OCI-LY1 (cell line): ENCODE data around the gene PPP1R3E.

Experiments
- H2AFZ ChIP-seq: fragments of 200-600 bp; sonication (generic), shearing (Covaris generic); 2 replicates; pipeline ENCODE4 v1.6.0; 2014; ENCODE audit warnings: antibody characterized with exemption, mild to moderate bottlenecking, low read length
- H3F3A ChIP-seq: fragments of 200-600 bp; sonication (generic), shearing (Covaris generic); 2 replicates; pipeline ENCODE4 v1.6.0; 2014; ENCODE audit warnings: mild to moderate bottlenecking, antibody characterized with exemption, low read length, moderate library complexity; ENCODE audit not compliant: insufficient read depth
- H3K27ac ChIP-seq: fragments of 200-600 bp; sonication (generic); 2 replicates; pipeline ENCODE4 v1.5.1; 2014; ENCODE audit warnings: low read length, mixed run types, mild to moderate bottlenecking, low read depth; ENCODE audit not compliant: poor library complexity, severe bottlenecking
- H3K27me3 ChIP-seq: fragments of 200-600 bp; sonication (generic); 2 replicates; pipeline ENCODE4 v1.6.0; 2014; ENCODE audit warnings: antibody characterized with exemption, mild to moderate bottlenecking, low read length, moderate library complexity; ENCODE audit not compliant: insufficient read depth
- H3K36me3 ChIP-seq: fragments of 200-600 bp; sonication (generic); 2 replicates; pipeline ENCODE4 v1.6.1; 2014; ENCODE audit warnings: mild to moderate bottlenecking, antibody characterized with exemption, low read length, moderate library complexity, mixed read lengths; ENCODE audit not compliant: insufficient read depth
- H3K4me1 ChIP-seq: fragments of 200-600 bp; sonication (generic); 2 replicates; pipeline ENCODE4 v1.5.1; 2014; ENCODE audit warnings: mild to moderate bottlenecking, low read length, moderate library complexity; ENCODE audit not compliant: insufficient read depth, severe bottlenecking
- H3K4me2 ChIP-seq: fragments of 200-600 bp; sonication (generic), shearing (Covaris generic); 2 replicates; pipeline ENCODE4 v1.6.1; 2014; ENCODE audit warnings: low read length
- H3K4me3 ChIP-seq: fragments of 200-600 bp; sonication (generic); 2 replicates; pipeline ENCODE4 v1.5.1; 2014; ENCODE audit warnings: low read length, low read depth, mild to moderate bottlenecking, mixed read lengths; ENCODE audit not compliant: poor library complexity, severe bottlenecking
- H3K79me2 ChIP-seq: fragments of 200-600 bp; shearing (Covaris generic); 2 replicates; pipeline ENCODE4 v1.6.1; 2016; ENCODE audit warnings: mixed run types, low read length, mixed read lengths; ENCODE audit not compliant: insufficient read depth
- H3K9ac ChIP-seq: fragments of 200-600 bp; sonication (generic), shearing (Covaris generic); 2 replicates; pipeline ENCODE4 v1.6.1; 2014; ENCODE audit warnings: mild to moderate bottlenecking, low read length, mixed read lengths
- H3K9me2 ChIP-seq: fragments of 200-600 bp; sonication (generic), shearing (Covaris generic); 2 replicates; pipeline ENCODE4 v1.6.1; 2014; ENCODE audit warnings: low read depth, mild to moderate bottlenecking, low read length, mixed read lengths
- H3K9me3 ChIP-seq: fragments of 200-600 bp; shearing (Covaris generic); 2 replicates; pipeline ENCODE4 v1.6.1; 2014; ENCODE audit warnings: low read length, mixed read lengths
- H4K20me1 ChIP-seq: fragments of 200-600 bp; sonication (generic), shearing (Covaris generic); 2 replicates; pipeline ENCODE4 v1.6.0; 2016; ENCODE audit warnings: mild to moderate bottlenecking, low read length; ENCODE audit not compliant: insufficient read depth
- CTCF ChIP-seq: fragments of 200-600 bp; sonication (generic), shearing (Covaris generic); IDR thresholded peaks from 2 replicates; pipeline ENCODE4 v1.5.1; 2017; ENCODE audit warnings: mild to moderate bottlenecking, antibody characterized with exemption, low read length, moderate library complexity, mixed read lengths
- EZH2 ChIP-seq: fragments of 200-600 bp; sonication (generic), shearing (Covaris generic); IDR thresholded peaks from 2 replicates; pipeline ENCODE4 v1.8.0; 2017; ENCODE audit warnings: borderline replicate concordance, mixed run types, mild to moderate bottlenecking, antibody characterized with exemption, low read length, moderate library complexity, mixed read lengths

Gene PPP1R3E

GRCh38 chr14:23323838-23324454 lies 21.3 kb upstream of the PPP1R3E start:
- no peak overlapping the region for H3K4me2 ChIP-seq
- H3K27ac ChIP-seq = no peak overlapping the region
- peaks cover 41% of the 10 kb centered on the region for H3K36me3 ChIP-seq
- no peaks in the 10 kb centered on the region for H3K9me2 ChIP-seq
- H3F3A ChIP-seq = no peaks in the 10 kb centered on the region
- H4K20me1 ChIP-seq = no peaks in the 10 kb centered on the region
- TF ChIP-seq CTCF (no peak), EZH2 (no peak)
- no peaks in the 10 kb centered on the region for H3K9me3 ChIP-seq
- peaks cover 22% of the 10 kb centered on the region for H3K4me1 ChIP-seq
- H2AFZ ChIP-seq = no peak overlapping the region
- H3K4me3 ChIP-seq = no peak overlapping the region
- H3K79me2 ChIP-seq = peaks cover 12% of the 10 kb centered on the region
- H3K27me3 ChIP-seq = no peaks in the 10 kb centered on the region
- no peak overlapping the region for H3K9ac ChIP-seq

GRCh38 chr14:23322568-23323517 lies 20.2 kb upstream of the PPP1R3E start:
- TF ChIP-seq EZH2 (no peak), CTCF (no peak)
- Histone ChIP-seq H3F3A (no peaks in the 10 kb centered on the region), H3K9me2 (no peaks in the 10 kb centered on the region), H3K4me2 (peak overlapping the region; percentile 96), H4K20me1 (no peaks in the 10 kb centered on the region), H3K36me3 (peaks cover 41% of the 10 kb centered on the region), H2AFZ (no peak overlapping the region), H3K27ac (no peak overlapping the region), H3K9ac (peak overlapping the region; percentile 83), H3K9me3 (no peaks in the 10 kb centered on the region), H3K4me3 (peak overlapping the region; percentile 75), H3K4me1 (peaks cover 22% of the 10 kb centered on the region), H3K27me3 (no peaks in the 10 kb centered on the region), H3K79me2 (peaks cover 12% of the 10 kb centered on the region)

GRCh38 chr14:23321572-23322547 lies 19.2 kb upstream of the PPP1R3E start:
- Histone ChIP-seq H3K27me3 (no peaks in the 10 kb centered on the region), H3F3A (no peaks in the 10 kb centered on the region), H3K9me3 (no peaks in the 10 kb centered on the region), H4K20me1 (no peaks in the 10 kb centered on the region), H3K27ac (no peak overlapping the region), H3K9me2 (no peaks in the 10 kb centered on the region), H3K36me3 (peaks cover 41% of the 10 kb centered on the region), H2AFZ (no peak overlapping the region), H3K4me3 (peak overlapping the region; percentile 75), H3K9ac (peak overlapping the region; percentile 83), H3K4me1 (peaks cover 22% of the 10 kb centered on the region), H3K4me2 (peak overlapping the region; percentile 96), H3K79me2 (peaks cover 12% of the 10 kb centered on the region)
- TF ChIP-seq EZH2 = no peak
- no peak for TF ChIP-seq CTCF
